IPS-15b (cell line): ENCODE measurements around the gene CLVS2.

ENCODE experiments used
- H3K27me3 ChIP-seq: one replicate; pipeline ENCODE4 v1.6.1; 2013; ENCODE audit warnings: low read length; ENCODE audit not compliant: control insufficient read depth, insufficient read depth
- H3K36me3 ChIP-seq: one replicate; pipeline ENCODE4 v1.6.1; 2013; ENCODE audit warnings: low read length; ENCODE audit not compliant: control insufficient read depth, insufficient read depth
- H3K4me1 ChIP-seq: one replicate; pipeline ENCODE4 v1.6.1; 2013; ENCODE audit warnings: mild to moderate bottlenecking, low read length; ENCODE audit not compliant: control insufficient read depth, insufficient read depth
- H3K4me3 ChIP-seq: one replicate; pipeline ENCODE4 v1.5.1; 2013; ENCODE audit warnings: low read depth, low read length
- H3K9ac ChIP-seq: one replicate; pipeline ENCODE4 v1.6.1; 2013; ENCODE audit warnings: low read depth, mild to moderate bottlenecking, low read length
- H3K9me3 ChIP-seq: one replicate; pipeline ENCODE4 v1.6.1; 2013; ENCODE audit warnings: mild to moderate bottlenecking, low read length; ENCODE audit not compliant: control insufficient read depth, insufficient read depth

Gene CLVS2

DNA sequence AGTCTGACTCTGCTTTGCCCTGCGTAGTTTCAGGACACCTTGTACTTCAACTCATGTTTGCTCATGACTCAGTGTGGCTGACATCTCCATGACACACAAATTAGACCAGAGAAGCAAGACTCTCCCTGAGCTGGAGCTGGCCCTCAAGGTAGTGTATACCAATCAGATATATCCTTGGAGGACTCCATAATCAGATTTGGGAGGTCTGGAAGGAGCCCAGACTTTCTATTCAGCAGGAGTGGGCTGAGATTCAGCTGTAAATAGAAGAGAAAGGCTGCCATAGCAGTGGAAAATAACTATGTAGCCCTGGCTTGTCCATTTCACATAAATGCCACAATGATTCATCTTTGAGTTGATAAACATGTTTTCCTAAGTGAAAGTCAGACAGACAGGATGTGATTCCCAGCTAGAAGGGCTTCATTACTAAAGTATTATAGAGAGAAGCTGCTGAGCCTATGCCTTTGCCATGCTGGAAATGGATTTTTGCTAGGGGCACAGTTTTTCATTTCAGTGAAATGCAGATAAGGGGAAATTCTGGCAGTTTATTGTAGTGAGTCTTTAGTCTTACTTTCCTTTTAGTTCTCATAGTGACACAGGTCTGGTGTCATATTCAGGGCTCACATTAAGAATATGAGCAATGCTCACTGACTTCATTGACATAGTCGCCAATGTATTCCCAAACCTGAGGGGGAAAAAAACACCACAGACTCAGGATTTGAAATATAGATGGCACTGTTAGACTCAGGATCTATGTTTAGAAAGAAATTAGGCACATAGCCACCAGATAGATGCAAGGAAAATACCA lies 95.3 kb downstream of the CLVS2 start:
- Histone ChIP-seq H3K27me3 (no peaks in the 10 kb centered on the region), H3K4me1 (no peaks in the 10 kb centered on the region), H3K4me3 (no peak overlapping the region), H3K9me3 (no peaks in the 10 kb centered on the region), H3K36me3 (no peaks in the 10 kb centered on the region), H3K9ac (no peak overlapping the region)

DNA sequence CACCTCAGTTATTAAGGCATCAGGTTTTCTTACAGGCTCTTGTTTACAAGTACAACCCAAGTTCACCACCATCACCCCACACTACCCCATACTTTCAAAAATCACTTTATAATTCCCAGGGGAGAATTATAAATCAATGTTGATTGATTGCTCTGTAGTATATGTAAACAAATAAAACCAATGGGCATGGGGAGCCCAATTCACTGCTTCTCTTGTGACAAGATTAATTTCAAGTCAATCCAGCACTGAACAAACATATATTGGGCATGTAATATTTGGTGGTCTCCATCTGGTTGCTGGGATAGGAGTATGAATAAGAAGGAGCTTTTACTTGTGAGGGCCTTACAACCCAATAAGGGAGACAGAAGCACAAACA lies 95.8 kb downstream of the CLVS2 start:
- Histone ChIP-seq H3K4me3 (no peak overlapping the region), H3K27me3 (no peaks in the 10 kb centered on the region), H3K36me3 (no peaks in the 10 kb centered on the region), H3K4me1 (no peaks in the 10 kb centered on the region), H3K9ac (no peak overlapping the region), H3K9me3 (no peaks in the 10 kb centered on the region)

DNA sequence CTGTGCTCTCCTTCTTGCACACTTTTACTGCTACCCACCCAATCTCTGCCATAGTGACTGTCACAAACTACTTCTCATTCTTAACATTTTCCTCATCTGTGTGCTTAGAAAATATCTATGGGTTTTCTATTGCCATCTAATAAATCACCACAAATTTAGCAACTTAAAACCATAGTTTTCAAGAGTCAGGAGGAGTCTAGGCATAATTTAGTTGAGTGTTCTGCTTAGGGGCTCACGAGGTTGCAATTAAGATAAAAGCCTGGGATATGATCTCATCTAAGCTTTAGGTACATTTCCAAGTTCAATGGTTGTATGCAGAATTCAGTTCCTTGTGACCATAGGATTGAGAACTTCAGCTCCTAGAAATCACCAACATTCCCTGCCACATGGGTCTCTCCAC lies 98.8 kb downstream of the CLVS2 start:
- no peaks in the 10 kb centered on the region for H3K9me3 ChIP-seq
- H3K27me3 ChIP-seq, result no peaks in the 10 kb centered on the region
- H3K4me1 ChIP-seq, result no peaks in the 10 kb centered on the region
- no peak overlapping the region for H3K9ac ChIP-seq
- H3K36me3 ChIP-seq, result no peaks in the 10 kb centered on the region
- H3K4me3 ChIP-seq, result no peak overlapping the region

DNA sequence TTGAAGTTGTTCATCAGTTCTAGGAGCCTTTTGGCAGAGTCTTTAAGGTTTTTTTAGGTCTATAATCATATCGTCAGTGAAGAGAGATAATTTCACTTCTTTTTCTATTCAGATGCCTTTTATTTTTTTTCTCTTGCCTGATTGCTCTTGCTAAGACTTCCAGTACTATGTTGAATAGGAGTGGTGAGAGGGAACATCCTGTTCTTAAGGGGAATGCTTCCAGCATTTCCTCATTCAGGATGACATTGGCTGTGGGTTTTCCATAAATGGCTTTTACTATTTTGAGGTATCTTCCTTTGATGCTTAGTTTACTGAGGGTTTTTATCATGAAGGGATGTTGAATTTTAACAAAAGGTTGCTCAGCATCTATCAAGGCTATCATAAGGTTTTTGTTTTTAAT lies 109.5 kb downstream of the CLVS2 start:
- Histone ChIP-seq H3K9me3 (no peaks in the 10 kb centered on the region), H3K27me3 (no peaks in the 10 kb centered on the region), H3K4me1 (no peaks in the 10 kb centered on the region), H3K4me3 (no peak overlapping the region), H3K36me3 (no peaks in the 10 kb centered on the region), H3K9ac (no peak overlapping the region)

DNA sequence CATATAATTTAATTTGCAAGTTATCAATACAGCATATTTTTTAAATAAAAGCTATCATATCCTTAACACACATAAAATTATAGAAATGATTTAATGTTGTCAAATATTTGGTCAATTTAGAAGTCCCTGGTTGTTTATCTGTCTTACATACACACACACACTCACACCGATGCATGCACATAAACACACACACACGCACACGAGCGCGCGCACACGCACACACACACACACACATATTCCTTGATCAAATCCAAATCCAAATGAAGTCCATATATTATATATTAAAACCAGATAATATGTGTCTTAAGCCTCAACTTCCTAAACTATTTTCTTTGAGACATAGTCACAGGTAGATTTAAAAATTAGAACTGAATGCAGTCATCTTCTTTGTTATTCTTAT lies 120.3 kb downstream of the CLVS2 start:
- H3K4me3 ChIP-seq, result no peak overlapping the region
- H3K9me3 ChIP-seq, result no peaks in the 10 kb centered on the region
- H3K4me1 ChIP-seq, result no peaks in the 10 kb centered on the region
- H3K9ac ChIP-seq, result no peak overlapping the region
- H3K27me3 ChIP-seq, result no peaks in the 10 kb centered on the region
- no peaks in the 10 kb centered on the region for H3K36me3 ChIP-seq

DNA sequence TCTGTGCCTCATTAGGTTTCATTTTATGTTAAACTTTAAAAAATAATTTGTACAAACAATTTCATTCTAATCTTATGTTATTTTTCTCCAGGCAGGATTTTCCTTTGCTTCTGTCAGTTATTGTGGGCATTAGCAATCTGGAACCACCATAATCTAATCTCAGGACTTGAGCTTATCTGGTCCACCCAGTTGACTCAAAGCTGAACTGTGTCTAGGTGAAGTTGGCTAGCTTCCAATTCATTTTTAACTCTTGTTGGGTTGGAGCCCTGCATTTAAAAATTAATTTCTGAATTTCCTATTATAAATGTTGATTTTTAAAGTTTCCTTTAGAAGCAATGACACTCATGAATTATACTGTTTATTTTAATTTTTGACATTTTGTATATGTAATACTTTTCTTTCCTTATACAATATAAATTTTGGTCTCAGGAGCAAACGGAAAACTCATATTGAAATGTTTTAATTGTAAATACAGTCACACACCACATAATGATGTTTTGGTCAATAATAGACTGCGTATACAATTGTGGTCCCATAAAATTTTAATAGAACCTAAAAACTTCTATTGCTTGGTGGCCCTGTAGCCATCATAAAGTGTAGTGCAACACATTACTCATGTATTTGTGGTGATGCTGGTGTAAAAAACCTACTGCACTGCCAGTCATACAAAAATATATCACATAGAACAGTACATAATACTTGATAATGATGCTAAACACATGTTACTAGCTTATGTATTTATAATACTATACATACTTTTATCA lies 121.3 kb downstream of the CLVS2 start:
- H3K36me3 ChIP-seq, result no peaks in the 10 kb centered on the region
- H3K9me3 ChIP-seq, result no peaks in the 10 kb centered on the region
- no peaks in the 10 kb centered on the region for H3K4me1 ChIP-seq
- H3K27me3 ChIP-seq, result no peaks in the 10 kb centered on the region
- H3K9ac ChIP-seq, result no peak overlapping the region
- H3K4me3 ChIP-seq, result no peak overlapping the region

DNA sequence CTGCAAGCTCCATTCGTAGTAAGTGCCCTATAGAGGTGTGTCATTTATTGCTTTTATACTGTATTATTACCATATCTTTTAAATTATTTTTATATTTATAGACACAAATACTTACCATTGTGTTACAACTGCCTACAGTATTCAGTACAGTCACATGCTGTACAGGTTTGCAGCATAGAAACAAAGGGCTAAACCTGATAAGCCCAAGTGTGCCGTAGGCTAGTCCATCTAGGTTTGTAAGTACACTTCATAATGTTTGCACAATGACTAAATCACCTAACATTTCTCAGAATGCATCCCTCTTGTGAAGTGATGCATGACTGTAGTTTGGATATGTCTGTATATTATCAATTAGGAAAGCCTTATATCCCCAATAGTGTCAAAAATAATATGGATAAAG lies 122.8 kb downstream of the CLVS2 start:
- Histone ChIP-seq H3K36me3 (no peaks in the 10 kb centered on the region), H3K4me1 (no peaks in the 10 kb centered on the region), H3K9me3 (no peaks in the 10 kb centered on the region), H3K9ac (no peak overlapping the region), H3K27me3 (no peaks in the 10 kb centered on the region), H3K4me3 (no peak overlapping the region)
